ENCODE results near the gene WDR18. TPM values are rescaled to one million over a fixed set of nuclear protein-coding genes. Genes with fewer than 3 reads are reported as not detected.
A peak's percentile ranks its signal among the peaks of the same experiment; 100 is the strongest.

WDR18 gene
- total RNA-seq, 2 donors from 2014 or later = 26.5 to 81.5 TPM

- no peak for TF ChIP-seq CTCF (IDR thresholded peaks at IDR 0.05)
- H3K4me3 ChIP-seq = peak overlapping the region; percentile 52
- intact Hi-C loops (cut with DNase I) = no loop called here
- peak overlapping the region; percentile 64 to 70 for H3K9ac ChIP-seq (ENCODE audit: low read depth in 2 of 2, low read length in 2 of 2)
- DNase-seq = peak; percentile 82
- H3K4me1 ChIP-seq = peaks cover 23% of the 10 kb centered on the region
- H3K9me3 ChIP-seq = no peaks in the 10 kb centered on the region
- peak overlapping the region; percentile 76 for H3K27ac ChIP-seq
- no peaks in the 10 kb centered on the region for H3K27me3 ChIP-seq
- no peaks in the 10 kb centered on the region for H3K36me3 ChIP-seq
Observed at GRCh38 chr19:1041835-1042685, 57.9 kb downstream of the WDR18 start.

GRCh38 chr19:1042689-1043511 lies 58.8 kb downstream of the WDR18 start:
- peak overlapping the region; percentile 38 to 64 for H3K9ac ChIP-seq (ENCODE audit: low read depth in 2 of 2, low read length in 2 of 2)
- DNase-seq = peak; percentile 33
- peaks cover 19% of the 10 kb centered on the region for H3K4me1 ChIP-seq
- H3K9me3 ChIP-seq = no peaks in the 10 kb centered on the region
- H3K4me3 ChIP-seq = no peak overlapping the region
- no peaks in the 10 kb centered on the region for H3K27me3 ChIP-seq
- peak overlapping the region; percentile 76 for H3K27ac ChIP-seq
- no peaks in the 10 kb centered on the region for H3K36me3 ChIP-seq
- intact Hi-C loops (cut with DNase I) = no loop called here
- TF ChIP-seq CTCF (IDR thresholded peaks at IDR 0.05) = no peak

Other genes starting within 250 kb of the WDR18 start
- 100 to 1,000 TPM; 285 to 320 TPM for gene MISP, start 233.2 kb upstream of the WDR18 start, total RNA-seq
- 100 to 1,000 TPM; 284 to 457 TPM for gene PTBP1, start 186.9 kb upstream of the WDR18 start, total RNA-seq
- under 1 TPM in 1 of 2 donors, not detected in 1; 0.22 TPM for gene PLPPR3, start 162.4 kb upstream of the WDR18 start, total RNA-seq
- gene AZU1, start 156.5 kb upstream of the WDR18 start, total RNA-seq = under 1 TPM in 1 of 2 donors, not detected in 1; 0.27 TPM
- gene PRTN3, start 143.3 kb upstream of the WDR18 start, total RNA-seq = not detected
- gene ELANE, start 132.0 kb upstream of the WDR18 start, total RNA-seq = not detected
- gene CFD, start 124.7 kb upstream of the WDR18 start, total RNA-seq = 10 to 100 TPM; 42.2 to 55.3 TPM
- 10 to 100 TPM; 73.3 to 83.2 TPM for gene MED16, start 91.2 kb upstream of the WDR18 start, total RNA-seq
- not detected for gene RNU6-9, start 90.9 kb upstream of the WDR18 start, total RNA-seq
- 10 to 100 TPM; 54.5 to 55.6 TPM for gene R3HDM4, start 71.1 kb upstream of the WDR18 start, total RNA-seq
- gene KISS1R, start 67.0 kb upstream of the WDR18 start, total RNA-seq = under 1 TPM in 1 of 2 donors, not detected in 1; 0.21 TPM
- 10 to 100 TPM in 1 of 2 donors, 1 to 10 TPM in 1; 8.7 to 13.0 TPM for gene ARID3A, start 58.3 kb upstream of the WDR18 start, total RNA-seq
- not detected for gene GRIN3B, start 16.1 kb downstream of the WDR18 start, total RNA-seq
- gene TMEM259, start 36.8 kb downstream of the WDR18 start, total RNA-seq = 100 to 1,000 TPM; 170 to 235 TPM
- gene RNU6-2, start 37.2 kb downstream of the WDR18 start, total RNA-seq = not detected
- 100 to 1,000 TPM; 108 to 132 TPM for gene CNN2, start 42.3 kb downstream of the WDR18 start, total RNA-seq
- 10 to 100 TPM; 23.9 to 31.6 TPM for gene ABCA7, start 55.8 kb downstream of the WDR18 start, total RNA-seq
- gene ARHGAP45, start 82.8 kb downstream of the WDR18 start, total RNA-seq = 10 to 100 TPM; 27.4 to 37.9 TPM
- gene POLR2E, start 111.0 kb downstream of the WDR18 start, total RNA-seq = 100 to 1,000 TPM; 135 to 245 TPM
- gene GPX4, start 119.6 kb downstream of the WDR18 start, total RNA-seq = 100 to 1,000 TPM; 187 to 189 TPM
- gene SBNO2, start 189.9 kb downstream of the WDR18 start, total RNA-seq = 10 to 100 TPM; 65.5 to 77.1 TPM
- 100 to 1,000 TPM in 1 of 2 donors, 10 to 100 TPM in 1; 76.3 to 103 TPM for gene STK11, start 221.4 kb downstream of the WDR18 start, total RNA-seq

Data from colonic mucosa (tissue), 4 donors.